PC-9 (cell line): ENCODE results near the gene TMEM233.

Source experiments
- EZH2 ChIP-seq: fragments of 200-600 bp; sonication (generic); IDR thresholded peaks from 2 replicates; pipeline ENCODE4 v1.8.0; 2017; ENCODE audit warnings: antibody characterized with exemption, low read depth
- TF ChIP-seq, protein P1 (sequence below): fragments of 200-600 bp; sonication (generic); conservative IDR thresholded peaks from 2 replicates; pipeline ENCODE4 v1.6.1; 2017; ENCODE audit warnings: mixed run types, antibody characterized with exemption, mild to moderate bottlenecking, moderate library complexity

DNA sequence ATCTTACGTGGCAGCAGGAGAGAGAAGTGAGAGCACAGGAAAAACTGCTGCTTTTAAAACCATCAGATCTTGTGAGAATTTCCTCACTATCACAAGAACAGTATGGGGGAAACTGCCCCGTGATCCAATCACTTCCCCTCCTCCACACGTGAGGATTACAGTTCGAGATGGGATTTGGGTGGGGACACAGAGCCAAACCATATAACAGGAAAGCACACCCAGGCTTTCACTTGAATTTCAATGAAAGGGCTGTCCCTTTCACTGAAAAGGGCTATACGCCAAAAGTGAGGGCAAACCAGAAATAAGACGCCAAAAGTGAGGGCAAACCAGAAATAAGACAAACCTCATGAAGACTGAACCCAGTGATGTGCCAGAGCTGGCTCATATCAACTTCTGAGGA lies 22.8 kb upstream of the TMEM233 start:
- TF ChIP-seq, protein P1, sequence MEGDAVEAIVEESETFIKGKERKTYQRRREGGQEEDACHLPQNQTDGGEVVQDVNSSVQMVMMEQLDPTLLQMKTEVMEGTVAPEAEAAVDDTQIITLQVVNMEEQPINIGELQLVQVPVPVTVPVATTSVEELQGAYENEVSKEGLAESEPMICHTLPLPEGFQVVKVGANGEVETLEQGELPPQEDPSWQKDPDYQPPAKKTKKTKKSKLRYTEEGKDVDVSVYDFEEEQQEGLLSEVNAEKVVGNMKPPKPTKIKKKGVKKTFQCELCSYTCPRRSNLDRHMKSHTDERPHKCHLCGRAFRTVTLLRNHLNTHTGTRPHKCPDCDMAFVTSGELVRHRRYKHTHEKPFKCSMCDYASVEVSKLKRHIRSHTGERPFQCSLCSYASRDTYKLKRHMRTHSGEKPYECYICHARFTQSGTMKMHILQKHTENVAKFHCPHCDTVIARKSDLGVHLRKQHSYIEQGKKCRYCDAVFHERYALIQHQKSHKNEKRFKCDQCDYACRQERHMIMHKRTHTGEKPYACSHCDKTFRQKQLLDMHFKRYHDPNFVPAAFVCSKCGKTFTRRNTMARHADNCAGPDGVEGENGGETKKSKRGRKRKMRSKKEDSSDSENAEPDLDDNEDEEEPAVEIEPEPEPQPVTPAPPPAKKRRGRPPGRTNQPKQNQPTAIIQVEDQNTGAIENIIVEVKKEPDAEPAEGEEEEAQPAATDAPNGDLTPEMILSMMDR, result no peak
- TF ChIP-seq EZH2, result no peak
